ENCODE measurements around the gene TRMT61A. TPM values are rescaled to one million over a fixed set of nuclear protein-coding genes. Genes with fewer than 3 reads are reported as not detected.

The TRMT61A gene
- polyA plus RNA-seq, 3 donors: 2.7 to 7.1 (median 3.4) TPM

DNA sequence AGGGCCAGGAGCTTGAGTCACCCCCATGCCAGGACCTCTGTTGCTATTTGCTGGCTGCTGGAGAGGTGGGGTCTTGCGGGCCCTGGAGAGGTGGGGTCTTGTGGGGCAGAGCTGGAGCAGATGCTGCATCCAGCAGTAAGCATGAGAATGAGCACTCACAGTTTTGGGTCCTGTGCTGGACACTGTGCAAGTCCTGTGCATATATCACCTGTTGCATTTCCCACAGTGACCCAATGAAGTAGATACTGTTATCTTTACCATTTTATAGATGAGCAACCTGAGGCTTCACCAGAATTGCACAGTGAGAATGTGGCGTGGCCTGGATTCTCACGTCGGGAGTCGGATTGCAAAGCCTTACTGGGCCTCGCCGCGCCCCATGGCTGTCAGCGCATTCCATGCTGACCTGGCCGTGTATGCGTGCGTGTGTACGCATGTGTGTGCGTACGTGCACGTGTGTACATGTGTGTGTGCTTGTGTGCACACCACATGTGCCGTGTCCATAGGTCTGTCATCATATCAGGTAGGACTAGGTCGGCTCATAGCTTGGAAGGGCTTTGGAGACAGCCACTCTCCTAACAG lies 45.8 kb downstream of the TRMT61A start:
- Histone ChIP-seq H4K20me1 (ENCODE audit: insufficient read depth, low read length) (peaks cover 33% of the 10 kb centered on the region), H3K4me2 (replicated peaks; ENCODE audit: extremely low read depth, low read length, poor library complexity, severe bottlenecking) (no peak overlapping the region), H3K9me3 (replicated peaks in 1 of 2; ENCODE audit: control insufficient read depth in 1 of 2, insufficient read depth in 1 of 2, low read length in 2 of 2) (no peaks in the 10 kb centered on the region), H3K4me3 (replicated peaks in 1 of 3; ENCODE audit: low read depth in 2 of 3, low read length in 3 of 3) (no peak overlapping the region), H3K27me3 (ENCODE audit: control insufficient read depth in 2 of 2, insufficient read depth in 2 of 2, low read length in 2 of 2) (no peaks in the 10 kb centered on the region), H2AFZ (ENCODE audit: insufficient read depth, low read depth, low read length, poor library complexity, severe bottlenecking) (no peak overlapping the region), H3K9ac (ENCODE audit: insufficient read depth, low read length, poor library complexity, severe bottlenecking) (no peak overlapping the region), H3K79me2 (ENCODE audit: insufficient read depth, low read length) (peaks cover 4% of the 10 kb centered on the region), H3K27ac (ENCODE audit: low read depth in 1 of 2, low read length in 2 of 2) (no peak overlapping the region), H3K36me3 (replicated peaks in 1 of 2; ENCODE audit: control insufficient read depth in 1 of 2, insufficient read depth in 2 of 2, low read length in 2 of 2) (peaks cover 56 to 66% of the 10 kb centered on the region in 2 donors), H3K4me1 (ENCODE audit: control insufficient read depth in 1 of 2, insufficient read depth in 2 of 2, low read length in 2 of 2) (no peaks in the 10 kb centered on the region)
- Mint-ChIP-seq H3K27ac (no peak overlapping the region), H3K4me1 (no peaks in the 10 kb centered on the region), H3K36me3 (peaks cover 50 to 69% of the 10 kb centered on the region in 2 donors), H3K9me3 (no peaks in the 10 kb centered on the region), H3K4me3 (no peak overlapping the region), H3K27me3 (ENCODE audit: low read depth in 3 of 3) (no peaks in the 10 kb centered on the region)
- 93% methylated on average over 15 of the region's 18 CpGs for WGBS (ENCODE audit: insufficient coverage)
- intact Hi-C loops (cut with micrococcal nuclease): loop anchor here (5.0 to 10.0 kb wide), 2 partner anchors 103 to 110 kb away; no protein-coding TSS in a partner anchor
- no peak for DNase-seq
- no peak for TF ChIP-seq CTCF (IDR thresholded peaks at IDR 0.05)

DNA sequence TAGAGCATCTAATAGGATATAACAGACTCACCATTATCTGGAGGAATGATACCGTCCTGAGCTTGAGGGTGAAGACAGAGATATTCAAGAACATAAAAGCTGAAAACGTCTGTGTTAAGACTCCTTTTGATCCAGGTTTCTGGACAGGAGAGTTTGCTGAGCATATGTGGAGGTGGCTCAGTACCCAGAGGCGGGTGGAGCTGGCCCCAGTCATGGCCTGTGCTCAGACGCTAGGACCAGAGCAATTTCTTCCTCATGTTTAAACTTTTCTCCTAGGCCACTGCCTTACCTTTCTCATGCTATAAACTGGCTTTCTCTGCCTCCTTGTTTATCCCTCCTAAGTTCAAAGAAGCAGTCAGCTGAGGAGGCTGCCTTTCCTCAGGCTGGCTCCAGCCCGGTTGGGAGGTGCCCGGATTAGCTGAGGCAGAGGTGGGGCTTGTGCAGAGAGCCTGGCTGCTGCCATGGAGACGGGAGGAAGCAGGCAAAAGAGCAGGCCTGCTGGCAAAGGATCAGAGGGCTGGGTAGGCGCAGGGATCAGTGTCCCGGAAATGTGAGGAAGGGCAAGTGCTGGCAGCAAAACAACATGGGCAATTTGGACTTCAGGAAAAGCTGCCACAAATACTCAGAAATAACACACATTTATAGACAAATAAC lies 47.5 kb downstream of the TRMT61A start:
- no peak for TF ChIP-seq CTCF (IDR thresholded peaks at IDR 0.05)
- no peaks in the 10 kb centered on the region for H3K4me1 ChIP-seq (ENCODE audit: control insufficient read depth in 1 of 2, insufficient read depth in 2 of 2, low read length in 2 of 2)
- no peaks in the 10 kb centered on the region for H3K79me2 ChIP-seq (ENCODE audit: insufficient read depth, low read length)
- Mint-ChIP-seq H3K4me3 (no peak overlapping the region), H3K9me3 (no peaks in the 10 kb centered on the region), H3K27me3 (ENCODE audit: low read depth in 3 of 3) (no peaks in the 10 kb centered on the region), H3K27ac (peak overlapping the region in 4 of 7 donors; percentile 8 to 72 (median 28)), H3K4me1 (no peaks in the 10 kb centered on the region), H3K36me3 (peaks cover 54 to 78% of the 10 kb centered on the region in 2 donors)
- no peaks in the 10 kb centered on the region for H3K9me3 ChIP-seq (replicated peaks in 1 of 2; ENCODE audit: control insufficient read depth in 1 of 2, insufficient read depth in 1 of 2, low read length in 2 of 2)
- H3K4me2 ChIP-seq (replicated peaks; ENCODE audit: extremely low read depth, low read length, poor library complexity, severe bottlenecking): no peak overlapping the region
- no peak overlapping the region for H3K27ac ChIP-seq (ENCODE audit: low read depth in 1 of 2, low read length in 2 of 2)
- peaks cover 19% of the 10 kb centered on the region for H4K20me1 ChIP-seq (ENCODE audit: insufficient read depth, low read length)
- DNase-seq: no peak
- H3K36me3 ChIP-seq (replicated peaks in 1 of 2; ENCODE audit: control insufficient read depth in 1 of 2, insufficient read depth in 2 of 2, low read length in 2 of 2): peaks cover 60 to 75% of the 10 kb centered on the region in 2 donors
- no peaks in the 10 kb centered on the region for H3K27me3 ChIP-seq (ENCODE audit: control insufficient read depth in 2 of 2, insufficient read depth in 2 of 2, low read length in 2 of 2)
- no peak overlapping the region for H3K4me3 ChIP-seq (replicated peaks in 1 of 3; ENCODE audit: low read depth in 2 of 3, low read length in 3 of 3)
- H3K9ac ChIP-seq (ENCODE audit: insufficient read depth, low read length, poor library complexity, severe bottlenecking): no peak overlapping the region
- WGBS (ENCODE audit: insufficient coverage): 99% methylated on average over 6 of the region's 9 CpGs
- H2AFZ ChIP-seq (ENCODE audit: insufficient read depth, low read depth, low read length, poor library complexity, severe bottlenecking): no peak overlapping the region
- intact Hi-C loops (cut with micrococcal nuclease): loop anchor here in 1 of 2 donors (10.0 kb wide), 1 partner anchor 108 kb away; no protein-coding TSS in a partner anchor
